ENCODE measurements around the gene TTC7B. TPM values are rescaled to one million over a fixed set of nuclear protein-coding genes. Genes with fewer than 3 reads are reported as not detected.
"Not testable (repeated sequence)": the region's sequence is repeated elsewhere in the genome, so short reads cannot be mapped to it uniquely, and the experiment has no call there.

Gene TTC7B
- total and polyA plus RNA-seq, 7 donors = 18.9 to 97.0 (median 59.0) TPM

GRCh38 chr14:90839889-90840266, 23.6 kb upstream of the TTC7B start:
- intact Hi-C loops (cut with DNase I) = no loop called here
- ATAC-seq (no peak), DNase-seq (no peak)
- WGBS, 3 donors = 68 to 82% (median 79%) methylated on average over 3 of the region's 3 CpGs
- peak overlapping the region; percentile 67 for H3K27ac ChIP-seq
- no peaks in the 10 kb centered on the region for H3K27me3 ChIP-seq (ENCODE audit: insufficient read depth in 3 of 3, low read length in 2 of 3)
- no peak overlapping the region for H3K4me3 ChIP-seq
- H3K4me1 ChIP-seq = no peaks in the 10 kb centered on the region
- H3K9me3 ChIP-seq = no peaks in the 10 kb centered on the region
- H3K36me3 ChIP-seq (ENCODE audit: insufficient read depth in 1 of 2, low read depth in 1 of 2) = no peaks in the 10 kb centered on the region
- TF ChIP-seq CTCF (IDR thresholded peaks at IDR 0.05) = no peak

GRCh38 chr14:90839024-90839888, 23.0 kb upstream of the TTC7B start:
- no peaks in the 10 kb centered on the region for H3K27me3 ChIP-seq (ENCODE audit: insufficient read depth in 3 of 3, low read length in 2 of 3)
- 43 to 55% (median 50%) methylated on average over 10 of the region's 10 CpGs for WGBS, 3 donors
- no peaks in the 10 kb centered on the region for H3K9me3 ChIP-seq
- H3K27ac ChIP-seq = peak overlapping the region; percentile 67
- H3K36me3 ChIP-seq (ENCODE audit: insufficient read depth in 1 of 2, low read depth in 1 of 2) = no peaks in the 10 kb centered on the region
- DNase-seq = peak; percentile 61 to 72
- no peak for TF ChIP-seq CTCF (IDR thresholded peaks at IDR 0.05)
- peak; percentile 52 to 78 (median 62) for ATAC-seq
- H3K4me1 ChIP-seq = no peaks in the 10 kb centered on the region
- H3K4me3 ChIP-seq = peak overlapping the region; percentile 30
- intact Hi-C loops (cut with DNase I) = no loop called here

GRCh38 chr14:90838531-90838930, 22.3 kb upstream of the TTC7B start:
- WGBS, 3 donors = 86 to 93% (median 87%) methylated on average over 8 of the region's 8 CpGs
- H3K27me3 ChIP-seq (ENCODE audit: insufficient read depth in 3 of 3, low read length in 2 of 3); H3K36me3 ChIP-seq (ENCODE audit: insufficient read depth in 1 of 2, low read depth in 1 of 2); DNase-seq; ATAC-seq; H3K9me3 ChIP-seq; H3K4me1 ChIP-seq; intact Hi-C loops (cut with DNase I): not testable (repeated sequence)
- Histone ChIP-seq H3K4me3 (peak overlapping the region; percentile 30), H3K27ac (peak overlapping the region; percentile 67)

GRCh38 chr14:90837355-90837754, 21.1 kb upstream of the TTC7B start:
- intact Hi-C loops (cut with DNase I) = no loop called here
- H3K4me3 ChIP-seq = no peak overlapping the region
- H3K27me3 ChIP-seq (ENCODE audit: insufficient read depth in 3 of 3, low read length in 2 of 3) = no peaks in the 10 kb centered on the region
- H3K36me3 ChIP-seq (ENCODE audit: insufficient read depth in 1 of 2, low read depth in 1 of 2) = no peaks in the 10 kb centered on the region
- ATAC-seq (no peak), DNase-seq (no peak)
- no peak for TF ChIP-seq CTCF (IDR thresholded peaks at IDR 0.05)
- H3K27ac ChIP-seq = no peak overlapping the region
- H3K9me3 ChIP-seq = no peaks in the 10 kb centered on the region
- no peaks in the 10 kb centered on the region for H3K4me1 ChIP-seq
- WGBS, 3 donors = 90 to 94% (median 93%) methylated on average over 9 of the region's 9 CpGs

- Histone ChIP-seq H3K27ac (no peak overlapping the region), H3K4me1 (no peaks in the 10 kb centered on the region), H3K4me3 (no peak overlapping the region), H3K36me3 (ENCODE audit: insufficient read depth in 1 of 2, low read depth in 1 of 2) (no peaks in the 10 kb centered on the region), H3K9me3 (no peaks in the 10 kb centered on the region), H3K27me3 (ENCODE audit: insufficient read depth in 3 of 3, low read length in 2 of 3) (no peaks in the 10 kb centered on the region)
- no peak for TF ChIP-seq CTCF (IDR thresholded peaks at IDR 0.05)
- intact Hi-C loops (cut with DNase I) = no loop called here
- 82 to 89% (median 87%) methylated on average over 7 of the region's 7 CpGs for WGBS, 3 donors
- ATAC-seq = no peak
- no peak for DNase-seq
Measured at GRCh38 chr14:90836692-90837063, 20.4 kb upstream of the TTC7B start.

All from psoas muscle (tissue), 8 donors.